Measurements from ENCODE around the gene CKAP4. TPM values are rescaled to one million over a fixed set of nuclear protein-coding genes. Genes with fewer than 3 reads are reported as not detected.

CKAP4 gene
- total and polyA plus RNA-seq, 10 of the 15 experiments (the other 5 are each of a cell fraction or from before 2014, with no cell fraction given): 0.39 to 23.6 (median 11.1) TPM

DNA sequence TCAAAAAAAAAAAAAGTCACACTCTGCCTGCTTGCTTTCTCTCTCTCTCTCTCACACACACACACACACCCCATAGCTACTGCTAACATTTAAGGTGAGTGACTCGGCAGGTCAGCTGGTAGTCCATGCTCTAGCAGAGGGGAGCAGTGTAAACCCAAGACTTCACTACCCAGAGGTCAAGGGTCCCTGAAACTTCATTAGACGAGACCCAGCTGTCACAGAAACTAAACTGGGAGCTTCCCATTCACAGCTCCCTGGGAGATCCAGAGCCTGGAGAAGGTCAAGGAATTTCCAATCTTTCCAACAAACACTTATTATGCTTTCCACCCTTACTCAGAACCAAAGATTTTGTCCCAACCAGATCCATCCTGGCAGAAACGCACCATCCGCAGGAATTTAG lies 33.2 kb downstream of the CKAP4 start:
- H3K36me3 ChIP-seq (ENCODE audit: control insufficient read depth in 2 of 2, insufficient read depth in 2 of 2, low read length in 1 of 2): no peaks in the 10 kb centered on the region
- H3K4me2 ChIP-seq (ENCODE audit: control insufficient read depth, insufficient read depth): no peak overlapping the region
- no peaks in the 10 kb centered on the region; a peak in 2 of 4 replicates for H3K27me3 ChIP-seq (replicated peaks in 1 of 2; ENCODE audit: control insufficient read depth in 2 of 2, insufficient read depth in 2 of 2, low read length in 1 of 2)
- BruUV-seq (replicated peaks): no TSS peak
- no peaks in the 10 kb centered on the region for H3K4me1 ChIP-seq (ENCODE audit: control insufficient read depth, insufficient read depth, low read length)
- ChIA-PET SMC1A (ENCODE audit: uncharacterized antibody, unreplicated experiment) (no interaction called here), POLR2A (no interaction called here), RAD21 (ENCODE audit: unreplicated experiment) (no interaction called here), CTCF (interaction anchor here (1.0 kb wide), 1 partner anchor 9 kb away, joined by 5 read pairs; no protein-coding TSS in a partner anchor)
- 47% methylated on average over 4 of the region's 4 CpGs for WGBS (ENCODE audit: insufficient coverage, insufficient replicate concordance, low lambda C conversion rate, missing lambda C conversion rate)
- DNase-seq (ENCODE audit: low read depth, low spot score) (no peak), ATAC-seq (no peak), FAIRE-seq (no peak)
- H3K79me2 ChIP-seq (ENCODE audit: control insufficient read depth, insufficient read depth, low read length): no peaks in the 10 kb centered on the region
- H4K20me1 ChIP-seq (ENCODE audit: control insufficient read depth, insufficient read depth): no peaks in the 10 kb centered on the region
- in situ Hi-C loops (cut with MboI) (no loop called here), intact Hi-C loops (cut with micrococcal nuclease; ENCODE audit: unreplicated experiment) (no loop called here)
- H3K4me3 ChIP-seq: no peak overlapping the region
- no peaks in the 10 kb centered on the region for H3K9me3 ChIP-seq (replicated peaks; ENCODE audit: control insufficient read depth, insufficient read depth, low read length)
- no peak overlapping the region for H3K9ac ChIP-seq (ENCODE audit: control insufficient read depth, insufficient read depth, low read length)
- TF ChIP-seq HCFC1 (IDR thresholded peaks at IDR 0.05; ENCODE audit: low read length) (no peak), MYB (IDR thresholded peaks at IDR 0.05; ENCODE audit: borderline replicate concordance, low read depth, low read length) (no peak), MTA2 (IDR thresholded peaks at IDR 0.05; ENCODE audit: low read depth) (no peak), SRF (IDR thresholded peaks at IDR 0.05; ENCODE audit: low read depth in 2 of 2, low read length in 2 of 2) (no peak), ELK1 (IDR thresholded peaks at IDR 0.05; ENCODE audit: low read depth, low read length) (no peak), SUZ12 (IDR thresholded peaks at IDR 0.05; ENCODE audit: unreplicated experiment) (no peak), SMC3 (IDR thresholded peaks at IDR 0.05; ENCODE audit: borderline replicate concordance, low read length) (no peak), HDGF (IDR thresholded peaks at IDR 0.05) (no peak), BCLAF1 (IDR thresholded peaks at IDR 0.05) (no peak), CHD4 (IDR thresholded peaks at IDR 0.05) (no peak), TCF12 (IDR thresholded peaks at IDR 0.05; ENCODE audit: low read depth, low read length) (no peak), EP300 (IDR thresholded peaks at IDR 0.05; ENCODE audit: borderline replicate concordance in 1 of 2, control insufficient read depth in 1 of 2, low read depth in 2 of 2, low read length in 2 of 2) (no peak), PKNOX1 (IDR thresholded peaks at IDR 0.05) (no peak)
- TF ChIP-seq, protein P1, sequence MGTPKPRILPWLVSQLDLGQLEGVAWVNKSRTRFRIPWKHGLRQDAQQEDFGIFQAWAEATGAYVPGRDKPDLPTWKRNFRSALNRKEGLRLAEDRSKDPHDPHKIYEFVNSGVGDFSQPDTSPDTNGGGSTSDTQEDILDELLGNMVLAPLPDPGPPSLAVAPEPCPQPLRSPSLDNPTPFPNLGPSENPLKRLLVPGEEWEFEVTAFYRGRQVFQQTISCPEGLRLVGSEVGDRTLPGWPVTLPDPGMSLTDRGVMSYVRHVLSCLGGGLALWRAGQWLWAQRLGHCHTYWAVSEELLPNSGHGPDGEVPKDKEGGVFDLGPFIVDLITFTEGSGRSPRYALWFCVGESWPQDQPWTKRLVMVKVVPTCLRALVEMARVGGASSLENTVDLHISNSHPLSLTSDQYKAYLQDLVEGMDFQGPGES (IDR thresholded peaks at IDR 0.05): no peak
- TF ChIP-seq, protein P2, sequence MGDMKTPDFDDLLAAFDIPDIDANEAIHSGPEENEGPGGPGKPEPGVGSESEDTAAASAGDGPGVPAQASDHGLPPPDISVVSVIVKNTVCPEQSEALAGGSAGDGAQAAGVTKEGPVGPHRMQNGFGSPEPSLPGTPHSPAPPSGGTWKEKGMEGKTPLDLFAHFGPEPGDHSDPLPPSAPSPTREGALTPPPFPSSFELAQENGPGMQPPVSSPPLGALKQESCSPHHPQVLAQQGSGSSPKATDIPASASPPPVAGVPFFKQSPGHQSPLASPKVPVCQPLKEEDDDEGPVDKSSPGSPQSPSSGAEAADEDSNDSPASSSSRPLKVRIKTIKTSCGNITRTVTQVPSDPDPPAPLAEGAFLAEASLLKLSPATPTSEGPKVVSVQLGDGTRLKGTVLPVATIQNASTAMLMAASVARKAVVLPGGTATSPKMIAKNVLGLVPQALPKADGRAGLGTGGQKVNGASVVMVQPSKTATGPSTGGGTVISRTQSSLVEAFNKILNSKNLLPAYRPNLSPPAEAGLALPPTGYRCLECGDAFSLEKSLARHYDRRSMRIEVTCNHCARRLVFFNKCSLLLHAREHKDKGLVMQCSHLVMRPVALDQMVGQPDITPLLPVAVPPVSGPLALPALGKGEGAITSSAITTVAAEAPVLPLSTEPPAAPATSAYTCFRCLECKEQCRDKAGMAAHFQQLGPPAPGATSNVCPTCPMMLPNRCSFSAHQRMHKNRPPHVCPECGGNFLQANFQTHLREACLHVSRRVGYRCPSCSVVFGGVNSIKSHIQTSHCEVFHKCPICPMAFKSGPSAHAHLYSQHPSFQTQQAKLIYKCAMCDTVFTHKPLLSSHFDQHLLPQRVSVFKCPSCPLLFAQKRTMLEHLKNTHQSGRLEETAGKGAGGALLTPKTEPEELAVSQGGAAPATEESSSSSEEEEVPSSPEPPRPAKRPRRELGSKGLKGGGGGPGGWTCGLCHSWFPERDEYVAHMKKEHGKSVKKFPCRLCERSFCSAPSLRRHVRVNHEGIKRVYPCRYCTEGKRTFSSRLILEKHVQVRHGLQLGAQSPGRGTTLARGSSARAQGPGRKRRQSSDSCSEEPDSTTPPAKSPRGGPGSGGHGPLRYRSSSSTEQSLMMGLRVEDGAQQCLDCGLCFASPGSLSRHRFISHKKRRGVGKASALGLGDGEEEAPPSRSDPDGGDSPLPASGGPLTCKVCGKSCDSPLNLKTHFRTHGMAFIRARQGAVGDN (IDR thresholded peaks at IDR 0.05): no peak
- H2AFZ ChIP-seq (ENCODE audit: control insufficient read depth, low read depth, low read length): no peak overlapping the region
- no peak overlapping the region for H3K27ac ChIP-seq (ENCODE audit: control insufficient read depth, insufficient read depth)
